GM23248 (cell line): ENCODE measurements around the gene KIF16B.

ENCODE experiments used
- EZH2 ChIP-seq: fragments of 200-600 bp; sonication (generic); IDR thresholded peaks from 2 replicates; pipeline ENCODE4 v1.6.1; 2018; ENCODE audit warnings: antibody characterized with exemption, mild to moderate bottlenecking; ENCODE audit not compliant: insufficient read depth, poor library complexity, severe bottlenecking
- EZH2phosphoT487 ChIP-seq: fragments of 200-600 bp; sonication (generic); IDR thresholded peaks from 2 replicates; pipeline ENCODE4 v1.6.1; 2018; ENCODE audit warnings: antibody characterized with exemption, moderate library complexity, mild to moderate bottlenecking, low read depth; ENCODE audit not compliant: insufficient read depth

DNA sequence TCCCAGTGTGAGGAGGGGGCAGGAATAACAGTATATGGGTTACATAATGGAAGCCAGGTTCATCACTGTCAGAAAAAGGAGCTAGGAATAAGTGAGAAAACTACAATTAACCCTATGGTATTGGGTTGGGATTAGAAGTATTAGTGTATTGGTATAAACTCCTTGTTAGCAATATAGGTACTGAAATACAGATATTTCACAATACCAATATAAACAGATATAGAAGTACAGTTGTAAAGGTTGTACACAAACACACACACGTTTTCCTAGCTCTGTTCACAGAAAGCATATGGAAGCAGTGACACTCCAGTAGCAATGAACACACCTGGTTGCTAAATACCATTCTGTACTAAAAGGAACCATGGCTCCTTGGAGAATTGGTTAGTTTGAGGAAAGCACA is 148.5 kb downstream of the KIF16B start:
- no peak for TF ChIP-seq EZH2
- TF ChIP-seq EZH2phosphoT487: no peak
